GM12891 (cell line): ENCODE measurements around the gene CHST8.

Source experiments
- POLR2A ChIP-seq: IDR thresholded peaks from 2 replicates; pipeline ENCODE4 v1.6.1; 2011; ENCODE audit warnings: low read depth, low read length, control low read depth
- TAF1 ChIP-seq: IDR thresholded peaks from 2 replicates; pipeline ENCODE4 v1.6.1; 2011; ENCODE audit warnings: low read depth, low read length, control low read depth

DNA sequence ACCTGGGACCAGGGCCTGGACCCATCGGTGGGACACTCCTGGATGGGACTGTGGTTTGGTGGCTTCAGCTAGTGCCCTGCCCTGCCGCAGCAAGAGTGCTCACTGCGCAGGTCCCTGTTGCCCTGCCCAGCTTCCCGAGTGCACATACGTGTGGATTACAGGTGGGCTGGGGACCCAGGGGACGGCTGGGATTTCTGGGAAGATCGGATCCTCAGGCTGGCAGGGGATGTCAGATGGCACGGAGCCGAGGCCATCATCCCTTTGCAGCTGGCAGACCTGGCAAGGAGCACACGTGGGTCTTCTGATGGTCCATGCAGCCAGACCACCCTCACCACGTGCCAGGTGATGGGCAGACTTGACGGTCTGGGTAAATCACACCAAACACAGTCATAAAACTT is 69.3 kb downstream of the CHST8 start:
- TF ChIP-seq POLR2A (no peak), TAF1 (no peak)
